SU-DHL-6 (cell line): ENCODE measurements around the gene WDR46.
"Not testable (repeated sequence)": the region's sequence is repeated elsewhere in the genome, so short reads cannot be mapped to it uniquely, and the experiment has no call there.

ENCODE experiments used
- H2AFZ ChIP-seq: fragments of 200-600 bp; sonication (generic); 2 replicates; pipeline ENCODE4 v1.6.1; 2014; ENCODE audit warnings: low read depth, mild to moderate bottlenecking, moderate library complexity, mixed read lengths, antibody characterized with exemption, low read length; ENCODE audit not compliant: severe bottlenecking
- H3F3A ChIP-seq: fragments of 200-600 bp; shearing (Covaris generic); 2 replicates; pipeline ENCODE4 v1.6.0; 2016; ENCODE audit warnings: antibody characterized with exemption, mild to moderate bottlenecking; ENCODE audit not compliant: insufficient read depth
- H3K27ac ChIP-seq: fragments of 200-600 bp; sonication (generic); 2 replicates; pipeline ENCODE4 v1.5.1; 2016; ENCODE audit warnings: low read depth, mild to moderate bottlenecking, low read length, moderate library complexity, mixed read lengths
- H3K27me3 ChIP-seq: fragments of 200-600 bp; sonication (generic), shearing (Covaris generic); 2 replicates; pipeline ENCODE4 v1.6.0; 2014; ENCODE audit warnings: mild to moderate bottlenecking, low read length
- H3K36me3 ChIP-seq: fragments of 200-600 bp; sonication (generic); 2 replicates; pipeline ENCODE4 v1.6.1; 2014; ENCODE audit warnings: mild to moderate bottlenecking, low read length, mixed read lengths
- H3K4me2 ChIP-seq: fragments of 300-600, 200-600 bp; shearing (Covaris generic), sonication (generic); 2 replicates; pipeline ENCODE4 v1.6.0; 2014; ENCODE audit warnings: low read length, low read depth, mild to moderate bottlenecking; ENCODE audit not compliant: poor library complexity, severe bottlenecking
- H3K4me3 ChIP-seq: fragments of 200-600 bp; sonication (generic); 2 replicates; pipeline ENCODE4 v1.5.1; 2014; ENCODE audit warnings: antibody characterized with exemption, low read length, mild to moderate bottlenecking, mixed read lengths; ENCODE audit not compliant: insufficient read depth, poor library complexity, severe bottlenecking
- H3K79me2 ChIP-seq: fragments of 200-600 bp; sonication (generic); 2 replicates; pipeline ENCODE4 v1.6.1; 2014; ENCODE audit warnings: mild to moderate bottlenecking, low read length, moderate library complexity; ENCODE audit not compliant: insufficient read depth
- H3K9ac ChIP-seq: fragments of 200-600 bp; sonication (generic); 2 replicates; pipeline ENCODE4 v1.7.0; 2014; ENCODE audit warnings: mild to moderate bottlenecking, low read length
- H3K9me2 ChIP-seq: fragments of 200-600 bp; sonication (generic); replicated peaks from 2 replicates; pipeline ENCODE4 v1.6.1; 2014; ENCODE audit warnings: low read length; ENCODE audit not compliant: insufficient read depth
- H3K9me3 ChIP-seq: fragments of 200-600 bp; sonication (generic); 2 replicates; pipeline ENCODE4 v1.6.1; 2014; ENCODE audit warnings: low read length, mixed read lengths; ENCODE audit not compliant: insufficient read depth
- H4K20me1 ChIP-seq: fragments of 200-600 bp; sonication (generic); 2 replicates; pipeline ENCODE4 v1.6.1; 2014; ENCODE audit warnings: low read depth, mild to moderate bottlenecking, antibody characterized with exemption, low read length, moderate library complexity, mixed read lengths
- EZH2phosphoT487 ChIP-seq: fragments of 200-600 bp; sonication (generic), shearing (Covaris generic); conservative IDR thresholded peaks from 2 replicates; pipeline ENCODE4 v1.6.1; 2018; ENCODE audit warnings: mild to moderate bottlenecking, antibody characterized with exemption, low read length, moderate library complexity, mixed read lengths
- TF ChIP-seq, protein P1 (sequence below): fragments of 200-600 bp; sonication (generic); IDR thresholded peaks from one replicate; pipeline ENCODE4 v1.5.1; 2017; ENCODE audit warnings: antibody characterized with exemption, mild to moderate bottlenecking, low read length, moderate library complexity; ENCODE audit not compliant: insufficient read depth, poor library complexity, severe bottlenecking

WDR46 gene

DNA sequence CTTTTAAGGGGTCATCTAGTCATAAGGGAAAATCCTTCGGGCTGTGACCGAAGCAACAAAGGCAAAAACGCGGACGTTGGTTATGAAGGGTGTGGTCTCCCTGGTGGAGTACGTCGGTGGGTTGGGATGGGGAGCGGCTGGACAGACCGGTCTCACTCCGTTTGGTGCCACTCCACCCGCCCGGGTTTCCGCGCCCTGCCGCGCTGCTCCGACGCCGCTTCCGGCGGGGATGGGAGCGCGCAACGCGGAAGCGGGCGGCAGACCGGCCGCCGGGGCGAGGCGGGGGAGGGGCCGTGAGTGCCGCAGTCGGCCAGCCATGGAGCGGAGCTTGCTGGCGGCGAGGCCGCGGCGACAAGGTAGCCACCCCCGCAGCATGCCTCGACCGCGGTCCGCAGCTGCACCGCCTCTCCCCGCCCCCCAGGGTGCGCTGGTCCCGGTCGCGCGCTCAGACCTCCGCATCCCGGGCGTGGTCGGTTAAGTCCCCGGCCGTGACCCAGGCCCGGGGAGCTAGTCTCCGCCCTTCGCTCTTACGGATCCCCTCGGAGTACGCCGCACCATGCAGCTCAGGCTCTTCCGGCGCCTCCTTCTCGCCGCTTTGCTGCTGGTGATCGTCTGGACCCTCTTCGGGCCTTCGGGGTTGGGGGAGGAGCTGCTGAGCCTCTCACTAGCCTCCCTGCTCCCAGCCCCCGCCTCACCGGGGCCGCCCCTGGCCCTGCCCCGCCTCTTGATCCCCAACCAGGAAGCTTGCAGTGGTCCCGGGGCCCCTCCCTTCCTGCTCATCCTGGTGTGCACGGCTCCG lies 12.0 kb downstream of the WDR46 start, which contains the start of gene B3GALT4:
TSS of gene B3GALT4 (plus strand) at position 260 of the 799 bp plus-strand sequence. CDS start at position 557, 297 bp downstream.
- Histone ChIP-seq H3K4me2 (peak within 1 kb of the TSS; percentile 88), H4K20me1 (peaks cover 16% of the 10 kb centered on the region), H3K9ac (peak within 1 kb of the TSS; percentile 75)

DNA sequence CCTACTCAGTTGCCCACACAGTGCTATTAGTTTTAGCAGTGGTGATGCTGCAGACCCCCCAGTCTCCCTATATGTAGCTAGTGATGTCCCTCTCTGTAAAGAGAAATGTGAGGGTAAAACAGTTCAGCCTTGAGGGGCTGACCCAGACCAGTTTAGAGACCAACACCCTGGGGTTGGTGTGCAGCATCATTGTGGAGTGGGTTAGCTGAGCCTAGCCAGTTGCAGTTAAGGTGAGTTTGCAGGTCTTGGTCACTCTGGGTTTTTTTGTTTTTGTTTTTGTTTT lies 12.5 kb downstream of the WDR46 start:
- Histone ChIP-seq H3K9me3 (no peaks in the 10 kb centered on the region), H4K20me1 (peaks cover 16% of the 10 kb centered on the region), H3K27ac (peak overlapping the region; percentile 90), H3K79me2 (peaks cover 38% of the 10 kb centered on the region), H3K9ac (peak overlapping the region; percentile 75), H2AFZ (no peak overlapping the region), H3K9me2 (no peaks in the 10 kb centered on the region), H3K4me2 (peak overlapping the region; percentile 88), H3F3A (peaks cover 78% of the 10 kb centered on the region), H3K27me3 (no peaks in the 10 kb centered on the region), H3K36me3 (peaks cover 31% of the 10 kb centered on the region), H3K4me3 (peak overlapping the region; percentile 76)
- TF ChIP-seq, protein P1, sequence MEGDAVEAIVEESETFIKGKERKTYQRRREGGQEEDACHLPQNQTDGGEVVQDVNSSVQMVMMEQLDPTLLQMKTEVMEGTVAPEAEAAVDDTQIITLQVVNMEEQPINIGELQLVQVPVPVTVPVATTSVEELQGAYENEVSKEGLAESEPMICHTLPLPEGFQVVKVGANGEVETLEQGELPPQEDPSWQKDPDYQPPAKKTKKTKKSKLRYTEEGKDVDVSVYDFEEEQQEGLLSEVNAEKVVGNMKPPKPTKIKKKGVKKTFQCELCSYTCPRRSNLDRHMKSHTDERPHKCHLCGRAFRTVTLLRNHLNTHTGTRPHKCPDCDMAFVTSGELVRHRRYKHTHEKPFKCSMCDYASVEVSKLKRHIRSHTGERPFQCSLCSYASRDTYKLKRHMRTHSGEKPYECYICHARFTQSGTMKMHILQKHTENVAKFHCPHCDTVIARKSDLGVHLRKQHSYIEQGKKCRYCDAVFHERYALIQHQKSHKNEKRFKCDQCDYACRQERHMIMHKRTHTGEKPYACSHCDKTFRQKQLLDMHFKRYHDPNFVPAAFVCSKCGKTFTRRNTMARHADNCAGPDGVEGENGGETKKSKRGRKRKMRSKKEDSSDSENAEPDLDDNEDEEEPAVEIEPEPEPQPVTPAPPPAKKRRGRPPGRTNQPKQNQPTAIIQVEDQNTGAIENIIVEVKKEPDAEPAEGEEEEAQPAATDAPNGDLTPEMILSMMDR, result no peak
- TF ChIP-seq EZH2phosphoT487, result no peak

More for the DNA sequence above, 12.0 kb downstream of the WDR46 start, which contains the start of gene B3GALT4:
- Histone ChIP-seq H2AFZ (peak within 1 kb of the TSS; percentile 3), H3K4me3 (peak within 1 kb of the TSS; percentile 76), H3K9me3 (no peaks in the 10 kb centered on the region), H3K9me2 (no peaks in the 10 kb centered on the region), H3K27ac (peak within 1 kb of the TSS; percentile 90), H3K27me3 (no peaks in the 10 kb centered on the region), H3K36me3 (peaks cover 31% of the 10 kb centered on the region), H3F3A (peaks cover 80% of the 10 kb centered on the region), H3K79me2 (peaks cover 36% of the 10 kb centered on the region)
- TF ChIP-seq, protein P1, result peak; percentile 16
- no peak for TF ChIP-seq EZH2phosphoT487

DNA sequence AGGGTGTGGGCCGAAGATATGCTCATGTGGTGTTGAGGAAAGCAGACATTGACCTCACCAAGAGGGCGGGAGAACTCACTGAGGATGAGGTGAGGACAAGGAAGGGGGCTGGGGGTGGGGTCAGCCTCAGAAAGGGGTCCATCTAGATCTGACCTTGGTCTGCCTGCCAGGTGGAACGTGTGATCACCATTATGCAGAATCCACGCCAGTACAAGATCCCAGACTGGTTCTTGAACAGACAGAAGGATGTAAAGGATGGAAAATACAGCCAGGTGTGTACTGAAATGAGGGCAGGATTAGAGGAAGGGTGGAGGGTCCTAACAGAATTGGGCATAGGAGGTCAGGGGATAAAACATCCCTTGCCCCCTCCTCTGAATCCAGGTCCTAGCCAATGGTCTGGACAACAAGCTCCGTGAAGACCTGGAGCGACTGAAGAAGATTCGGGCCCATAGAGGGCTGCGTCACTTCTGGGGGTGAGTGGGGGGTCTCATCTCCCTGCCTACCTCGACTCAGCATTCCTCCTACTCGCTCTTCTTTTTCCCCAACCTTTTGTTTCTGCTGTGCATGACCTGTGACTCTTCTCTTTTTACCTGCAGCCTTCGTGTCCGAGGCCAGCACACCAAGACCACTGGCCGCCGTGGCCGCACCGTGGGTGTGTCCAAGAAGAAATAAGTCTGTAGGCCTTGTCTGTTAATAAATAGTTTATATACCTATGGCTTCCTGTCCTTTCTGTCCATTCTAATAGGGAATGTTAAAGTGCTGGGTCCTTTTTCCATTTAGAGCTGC lies 13.1 kb downstream of the WDR46 start:
- peak overlapping the region; percentile 75 for H3K9ac ChIP-seq
- peaks cover 31% of the 10 kb centered on the region for H3K36me3 ChIP-seq
- H3K4me3 ChIP-seq, result peak overlapping the region; percentile 76
- not testable (repeated sequence) for H2AFZ ChIP-seq, H3K9me3 ChIP-seq, H3K27me3 ChIP-seq, H3K9me2 ChIP-seq
- peaks cover 73% of the 10 kb centered on the region for H3F3A ChIP-seq
- peaks cover 42% of the 10 kb centered on the region for H3K79me2 ChIP-seq
- peak overlapping the region; percentile 90 for H3K27ac ChIP-seq
- H4K20me1 ChIP-seq, result peaks cover 16% of the 10 kb centered on the region
- H3K4me2 ChIP-seq, result peak overlapping the region; percentile 88
